ENCODE data around the gene OR5K4.

- TF ChIP-seq CTCF (IDR thresholded peaks at IDR 0.05; ENCODE audit: insufficient read depth, low read depth, low read length) (no peak), EZH2 (IDR thresholded peaks at IDR 0.05; ENCODE audit: insufficient read depth, low read length) (no peak)
Observed at GRCh38 chr3:98371853-98372252, 18.2 kb downstream of the OR5K4 start.
